AG09319 (cell line): ENCODE results near the gene TBX2.

Experiments used
- DNase-seq: peaks from one replicate; pipeline ENCODE4 v3.0.0-alpha.2; 2010; ENCODE audit warnings: low read depth; ENCODE audit errors: extremely low read depth
- TF ChIP-seq, protein P1 (sequence below): IDR thresholded peaks from 2 replicates; pipeline ENCODE4 v1.5.1; 2011; ENCODE audit warnings: low read depth, mild to moderate bottlenecking, inconsistent platforms, low read length, moderate library complexity

Gene TBX2

DNA sequence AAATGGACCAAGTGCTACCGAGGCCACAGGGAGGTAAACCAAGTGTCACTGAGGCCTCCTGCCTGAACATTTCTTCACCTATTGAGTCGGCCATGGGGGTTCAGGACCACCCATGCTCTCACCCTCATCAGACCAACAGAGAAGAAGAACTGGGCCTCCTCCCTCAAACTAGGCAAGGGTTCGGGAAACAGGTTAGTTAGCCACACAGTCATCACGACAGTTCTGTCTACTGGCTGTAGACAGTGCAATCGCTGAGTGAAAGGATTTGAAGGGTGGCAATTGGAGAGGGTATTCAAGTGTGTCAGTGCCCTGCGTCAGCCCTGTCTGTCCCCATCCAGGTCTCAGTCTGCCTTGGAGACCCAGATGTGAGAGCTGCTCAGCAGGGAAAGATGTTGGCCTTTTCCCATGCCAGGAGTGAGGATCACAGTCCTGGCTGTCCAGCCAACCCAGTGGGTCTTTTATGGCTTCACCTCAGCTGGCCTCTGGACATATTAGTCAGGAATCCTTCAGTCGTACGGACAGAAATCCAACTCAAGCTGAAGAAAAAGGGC lies 19.9 kb downstream of the TBX2 start:
- TF ChIP-seq, protein P1, sequence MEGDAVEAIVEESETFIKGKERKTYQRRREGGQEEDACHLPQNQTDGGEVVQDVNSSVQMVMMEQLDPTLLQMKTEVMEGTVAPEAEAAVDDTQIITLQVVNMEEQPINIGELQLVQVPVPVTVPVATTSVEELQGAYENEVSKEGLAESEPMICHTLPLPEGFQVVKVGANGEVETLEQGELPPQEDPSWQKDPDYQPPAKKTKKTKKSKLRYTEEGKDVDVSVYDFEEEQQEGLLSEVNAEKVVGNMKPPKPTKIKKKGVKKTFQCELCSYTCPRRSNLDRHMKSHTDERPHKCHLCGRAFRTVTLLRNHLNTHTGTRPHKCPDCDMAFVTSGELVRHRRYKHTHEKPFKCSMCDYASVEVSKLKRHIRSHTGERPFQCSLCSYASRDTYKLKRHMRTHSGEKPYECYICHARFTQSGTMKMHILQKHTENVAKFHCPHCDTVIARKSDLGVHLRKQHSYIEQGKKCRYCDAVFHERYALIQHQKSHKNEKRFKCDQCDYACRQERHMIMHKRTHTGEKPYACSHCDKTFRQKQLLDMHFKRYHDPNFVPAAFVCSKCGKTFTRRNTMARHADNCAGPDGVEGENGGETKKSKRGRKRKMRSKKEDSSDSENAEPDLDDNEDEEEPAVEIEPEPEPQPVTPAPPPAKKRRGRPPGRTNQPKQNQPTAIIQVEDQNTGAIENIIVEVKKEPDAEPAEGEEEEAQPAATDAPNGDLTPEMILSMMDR: no peak
- no peak for DNase-seq

DNA sequence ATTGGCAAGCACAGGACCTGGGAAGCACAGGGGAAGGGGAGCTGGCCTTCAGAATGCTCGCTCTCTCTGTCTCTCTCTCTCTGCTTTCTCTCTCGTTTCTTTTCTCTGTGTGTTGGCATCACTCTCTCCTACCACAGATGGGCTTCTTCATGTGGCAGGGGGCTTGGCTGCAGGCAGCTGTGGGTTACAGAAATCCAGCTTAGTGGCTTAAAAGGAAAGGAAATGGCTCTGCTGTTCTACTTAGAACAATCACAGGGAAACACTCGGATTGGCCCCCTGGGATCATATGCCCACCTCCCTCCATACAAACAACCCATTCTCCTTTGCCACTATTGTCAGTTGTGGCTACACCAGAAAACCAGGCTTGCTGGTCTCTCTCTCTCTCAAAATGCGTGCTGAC lies 20.4 kb downstream of the TBX2 start:
- no peak for DNase-seq
- TF ChIP-seq, protein P1: no peak

DNA sequence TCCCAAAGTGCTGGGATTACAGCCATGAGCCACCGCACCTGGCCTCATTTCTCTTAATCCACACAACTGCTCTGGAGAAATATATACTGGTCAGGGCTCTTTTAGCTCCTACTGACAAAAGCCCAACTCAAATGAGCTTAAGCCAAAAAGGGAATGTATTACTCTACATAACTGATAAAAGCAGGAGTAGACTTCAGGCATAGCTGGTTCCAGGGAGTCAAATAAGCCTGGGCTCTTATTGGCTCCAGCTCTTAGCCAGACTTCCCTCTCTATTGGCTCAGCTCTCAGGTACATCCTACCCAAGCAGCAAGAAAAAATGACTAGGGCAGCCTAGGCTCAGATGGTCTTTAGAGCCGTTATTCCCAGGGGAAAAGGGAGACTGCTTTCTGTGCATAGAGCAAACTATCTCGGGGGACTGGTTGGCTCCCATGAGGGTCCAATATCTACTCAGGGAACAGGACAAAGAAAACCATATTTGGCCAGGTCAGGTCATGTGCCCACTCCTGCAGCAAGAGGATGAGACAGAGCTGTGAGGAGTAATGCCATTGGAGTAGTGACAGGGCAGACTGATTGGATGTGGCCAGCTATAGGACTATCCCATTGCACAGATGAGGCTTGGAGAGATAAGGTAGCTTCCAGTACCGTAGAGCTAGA lies 21.2 kb downstream of the TBX2 start:
- TF ChIP-seq, protein P1: no peak
- DNase-seq: no peak

DNA sequence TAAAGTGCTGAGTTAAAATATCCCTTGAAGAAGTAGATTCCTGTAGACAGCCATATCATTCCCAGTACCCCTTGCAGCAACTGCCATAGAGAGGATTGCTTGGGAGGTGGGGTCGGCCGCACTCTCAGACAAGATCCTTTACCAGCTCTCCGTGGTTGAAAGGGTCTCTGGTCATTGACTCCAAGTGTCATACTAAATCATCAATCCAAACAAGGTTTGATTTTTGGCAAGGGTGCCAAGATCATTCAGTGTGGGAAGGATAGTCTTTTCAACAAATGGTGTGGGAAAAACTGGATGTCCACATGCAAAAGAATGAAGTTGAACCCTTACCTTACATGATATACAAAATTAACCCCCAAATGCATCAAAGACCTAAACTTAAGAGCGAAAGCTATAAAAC lies 21.8 kb downstream of the TBX2 start:
- TF ChIP-seq, protein P1: no peak
- no peak for DNase-seq

DNA sequence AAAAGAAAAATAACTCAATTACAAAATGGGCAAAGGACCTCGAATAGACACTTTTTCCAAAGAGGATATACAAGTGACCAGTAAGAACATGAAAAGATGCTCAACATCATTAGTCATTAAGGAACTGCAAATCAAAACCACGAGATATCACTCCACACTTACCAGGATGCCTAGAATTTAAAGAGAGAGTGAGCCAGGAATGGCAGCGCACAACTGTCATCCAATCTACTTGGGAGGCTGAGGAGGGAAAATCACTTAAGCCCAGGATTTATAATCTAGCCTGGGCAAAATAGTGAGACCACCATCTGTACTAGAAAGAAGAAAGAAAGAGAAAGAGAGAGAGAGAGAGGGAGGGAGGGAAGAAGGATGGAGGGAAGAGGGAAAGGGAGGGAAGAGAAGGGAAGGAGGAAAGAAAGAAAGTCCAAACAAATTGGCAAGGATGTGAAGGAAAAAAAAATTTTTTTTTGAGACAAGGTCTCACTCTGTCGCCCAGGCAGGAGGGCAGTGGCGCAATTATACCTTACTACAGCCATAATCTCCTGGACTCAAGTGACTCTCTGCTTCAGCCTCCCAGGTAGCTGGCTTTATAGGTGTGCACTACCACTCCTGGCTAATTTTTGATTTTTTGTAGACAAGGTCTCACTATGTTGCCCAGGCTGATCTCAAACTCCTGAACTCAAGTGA lies 22.6 kb downstream of the TBX2 start:
- DNase-seq: no peak
- TF ChIP-seq, protein P1: no peak

DNA sequence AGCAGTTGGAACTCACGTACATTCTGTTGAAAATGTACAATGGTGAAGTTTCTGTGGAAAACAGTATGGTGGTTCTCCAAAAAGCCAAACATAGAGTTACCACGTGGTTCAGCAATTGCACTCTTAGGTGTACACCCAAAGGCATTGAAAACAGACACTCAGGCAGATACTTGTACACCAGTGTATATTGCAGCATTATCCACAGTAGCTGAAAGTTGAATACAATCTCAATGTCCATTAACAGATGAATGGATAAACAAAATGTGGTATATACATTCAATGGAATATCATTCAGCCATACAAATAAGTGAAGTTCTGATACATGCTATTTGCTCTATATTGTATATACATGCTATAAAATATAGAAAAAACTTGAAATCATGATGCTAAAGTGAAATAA lies 23.2 kb downstream of the TBX2 start:
- DNase-seq: no peak
- TF ChIP-seq, protein P1: no peak

DNA sequence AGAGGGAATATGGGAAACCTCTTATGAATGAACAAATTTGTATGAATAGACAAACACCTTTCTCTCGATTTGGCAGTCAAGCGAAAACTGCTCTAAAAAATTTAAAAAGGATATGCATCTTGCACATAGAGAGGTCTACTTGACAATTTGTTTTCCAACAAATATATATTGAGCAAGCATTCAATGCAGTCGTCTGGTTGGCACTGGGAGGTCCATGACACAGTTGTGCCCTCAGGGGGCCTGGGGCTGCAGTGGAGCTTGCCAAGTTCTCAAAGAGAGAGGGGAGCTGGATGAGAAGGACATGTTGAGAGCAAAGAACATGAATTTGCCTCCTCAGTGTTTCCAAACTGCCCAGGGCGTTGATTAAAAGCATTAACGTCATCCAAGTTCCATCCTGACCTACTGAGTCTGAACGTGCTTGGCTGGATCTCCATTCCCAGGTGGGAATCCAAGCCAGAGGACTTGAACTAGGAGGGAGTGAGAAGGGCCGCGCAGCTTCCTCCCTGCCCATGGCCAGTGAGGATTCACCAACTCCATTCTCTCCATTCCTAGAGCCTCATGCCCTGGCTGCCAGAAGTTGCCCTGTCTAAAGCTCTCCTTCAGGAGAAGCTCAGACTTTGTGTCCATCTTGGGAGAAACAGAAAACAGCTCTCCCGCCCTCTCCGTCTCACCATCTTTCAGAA lies 24.5 kb downstream of the TBX2 start:
- DNase-seq: no peak
- TF ChIP-seq, protein P1: no peak
